Adrenal gland (tissue), 5 donors: ENCODE data around the gene CFAP58.

Experiments used
- POLR2A ChIP-seq, 2 donors: fragments of 450-650 bp; IDR thresholded peaks; one replicate each; pipeline ENCODE4 v1.6.1; 2017; ENCODE audit warnings: antibody characterized with exemption in 2 of 2, mild to moderate bottlenecking in 2 of 2, moderate library complexity in 1 of 2
- TF ChIP-seq, protein P1 (sequence below), 6 experiments: fragments of 450-650 bp in 4 of 6; fragments of 200-600 bp in 2 of 6; sonication (generic) in 1 of 6; IDR thresholded peaks; 1 replicate in 5 of 6; 2 replicates in 1 of 6; pipeline versions ENCODE4 v1.5.1 to v1.8.0; 2016 to 2021; ENCODE audit warnings: antibody characterized with exemption in 6 of 6, mild to moderate bottlenecking in 2 of 6, moderate library complexity in 1 of 6
- donor health status: DM: no; HTN: no; CAD: no.

DNA sequence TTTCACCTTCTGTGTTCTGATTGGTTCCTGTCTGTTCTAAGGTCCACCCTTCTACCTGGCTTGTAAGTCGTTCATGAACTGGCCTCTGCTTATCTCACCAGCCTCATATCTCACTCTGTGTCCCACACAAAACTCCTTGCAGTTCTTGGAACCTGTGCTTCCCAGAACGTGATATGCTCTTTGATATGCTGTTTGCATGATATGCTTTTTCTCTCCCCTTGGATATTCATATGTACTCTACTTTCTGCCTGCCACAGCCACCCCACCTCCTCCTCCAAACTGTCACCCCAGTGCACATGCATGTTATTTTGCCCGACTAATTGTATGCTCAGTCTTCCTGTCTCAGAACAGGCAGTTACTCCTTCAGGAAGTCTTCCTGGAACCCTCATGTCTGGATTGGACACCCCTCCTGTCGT, 13.5 kb upstream of the CFAP58 start:
- TF ChIP-seq, protein P1, sequence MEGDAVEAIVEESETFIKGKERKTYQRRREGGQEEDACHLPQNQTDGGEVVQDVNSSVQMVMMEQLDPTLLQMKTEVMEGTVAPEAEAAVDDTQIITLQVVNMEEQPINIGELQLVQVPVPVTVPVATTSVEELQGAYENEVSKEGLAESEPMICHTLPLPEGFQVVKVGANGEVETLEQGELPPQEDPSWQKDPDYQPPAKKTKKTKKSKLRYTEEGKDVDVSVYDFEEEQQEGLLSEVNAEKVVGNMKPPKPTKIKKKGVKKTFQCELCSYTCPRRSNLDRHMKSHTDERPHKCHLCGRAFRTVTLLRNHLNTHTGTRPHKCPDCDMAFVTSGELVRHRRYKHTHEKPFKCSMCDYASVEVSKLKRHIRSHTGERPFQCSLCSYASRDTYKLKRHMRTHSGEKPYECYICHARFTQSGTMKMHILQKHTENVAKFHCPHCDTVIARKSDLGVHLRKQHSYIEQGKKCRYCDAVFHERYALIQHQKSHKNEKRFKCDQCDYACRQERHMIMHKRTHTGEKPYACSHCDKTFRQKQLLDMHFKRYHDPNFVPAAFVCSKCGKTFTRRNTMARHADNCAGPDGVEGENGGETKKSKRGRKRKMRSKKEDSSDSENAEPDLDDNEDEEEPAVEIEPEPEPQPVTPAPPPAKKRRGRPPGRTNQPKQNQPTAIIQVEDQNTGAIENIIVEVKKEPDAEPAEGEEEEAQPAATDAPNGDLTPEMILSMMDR (IDR thresholded peaks at IDR 0.05): no peak
- TF ChIP-seq POLR2A (IDR thresholded peaks at IDR 0.05): no peak
